ENCODE data around the gene CELA2A.

GRCh38 chr1:15455522-15455921, 1.0 kb upstream of the CELA2A start:
- TF ChIP-seq CTCF (IDR thresholded peaks at IDR 0.05) (no peak), POLR2A (IDR thresholded peaks at IDR 0.05) (no peak)
